Measurements from ENCODE around the gene CTXND1. TPM values are rescaled to one million over a fixed set of nuclear protein-coding genes. Genes with fewer than 3 reads are reported as not detected.

CTXND1 gene
- total RNA-seq, 1 donor from 2014 or later: not detected

DNA sequence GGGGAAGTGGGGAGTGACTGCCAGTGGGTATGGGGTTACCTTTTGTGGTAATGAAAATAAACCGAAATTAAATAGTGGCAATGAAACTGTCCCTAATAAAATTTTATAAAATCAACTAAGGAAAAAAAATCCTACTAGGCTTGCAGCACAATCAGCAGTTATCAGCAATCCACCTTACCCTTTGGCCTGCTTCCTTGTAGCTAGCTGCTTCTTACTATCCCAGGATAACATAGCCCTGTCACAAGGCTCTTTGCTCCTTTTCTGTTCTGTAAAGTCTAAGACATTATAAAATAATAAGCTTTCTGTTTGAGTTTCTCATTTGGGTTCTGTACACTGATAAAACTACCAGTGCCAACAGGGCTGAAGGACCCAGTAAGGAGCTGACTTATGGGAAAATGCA is 23.0 kb upstream of the CTXND1 start:
- TF ChIP-seq CTCF (IDR thresholded peaks at IDR 0.05; ENCODE audit: insufficient read depth, low read length, severe bottlenecking): no peak
- FAIRE-seq (no peak), DNase-seq (ENCODE audit: low read depth) (no peak)

GRCh38 chr15:80274554-80274953 is 22.5 kb upstream of the CTXND1 start:
- no peak for DNase-seq (ENCODE audit: low read depth)
- Histone ChIP-seq H3K4me3 (ENCODE audit: low read depth, low read length) (no peak overlapping the region), H3K36me3 (ENCODE audit: control insufficient read depth, insufficient read depth, low read length) (no peaks in the 10 kb centered on the region), H3K27me3 (ENCODE audit: control insufficient read depth, insufficient read depth, low read length) (no peaks in the 10 kb centered on the region)
- no peak for TF ChIP-seq CTCF (IDR thresholded peaks at IDR 0.05; ENCODE audit: insufficient read depth, low read length, severe bottlenecking)
- FAIRE-seq: no peak

More for the DNA sequence above, 23.0 kb upstream of the CTXND1 start:
- H3K4me3 ChIP-seq (ENCODE audit: low read depth, low read length): no peak overlapping the region
- no peaks in the 10 kb centered on the region for H3K36me3 ChIP-seq (ENCODE audit: control insufficient read depth, insufficient read depth, low read length)
- no peaks in the 10 kb centered on the region for H3K27me3 ChIP-seq (ENCODE audit: control insufficient read depth, insufficient read depth, low read length)

- Histone ChIP-seq H3K36me3 (ENCODE audit: control insufficient read depth, insufficient read depth, low read length) (no peaks in the 10 kb centered on the region), H3K27me3 (ENCODE audit: control insufficient read depth, insufficient read depth, low read length) (no peaks in the 10 kb centered on the region), H3K4me3 (ENCODE audit: low read depth, low read length) (no peak overlapping the region)
- no peak for DNase-seq (ENCODE audit: low read depth)
- no peak for FAIRE-seq
- TF ChIP-seq CTCF (IDR thresholded peaks at IDR 0.05; ENCODE audit: insufficient read depth, low read length, severe bottlenecking): no peak
Measured at GRCh38 chr15:80272987-80273386, 21.0 kb upstream of the CTXND1 start.

DNA sequence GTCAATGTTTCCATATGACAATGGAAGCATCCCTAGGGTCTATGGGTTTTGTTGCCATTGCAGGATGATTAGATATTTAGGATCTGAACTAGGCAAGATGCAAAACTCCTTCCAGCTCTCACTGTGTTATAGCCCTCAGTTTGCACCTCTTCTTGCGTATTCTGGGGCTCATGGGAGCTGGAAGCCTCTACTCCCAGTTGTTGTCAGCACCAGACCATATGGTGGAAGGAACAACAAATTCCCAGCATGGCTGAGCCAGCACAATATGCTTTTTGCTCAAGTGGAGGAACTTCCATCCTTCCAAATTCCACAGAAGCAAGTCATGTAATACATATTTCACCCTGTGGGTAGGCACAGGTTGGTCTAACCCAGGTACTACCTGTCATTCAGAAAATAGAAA is 18.5 kb upstream of the CTXND1 start:
- no peak for TF ChIP-seq CTCF (IDR thresholded peaks at IDR 0.05; ENCODE audit: insufficient read depth, low read length, severe bottlenecking)
- DNase-seq (ENCODE audit: low read depth) (no peak), FAIRE-seq (no peak)
- Histone ChIP-seq H3K36me3 (ENCODE audit: control insufficient read depth, insufficient read depth, low read length) (no peaks in the 10 kb centered on the region), H3K27me3 (ENCODE audit: control insufficient read depth, insufficient read depth, low read length) (no peaks in the 10 kb centered on the region), H3K4me3 (ENCODE audit: low read depth, low read length) (no peak overlapping the region)

DNA sequence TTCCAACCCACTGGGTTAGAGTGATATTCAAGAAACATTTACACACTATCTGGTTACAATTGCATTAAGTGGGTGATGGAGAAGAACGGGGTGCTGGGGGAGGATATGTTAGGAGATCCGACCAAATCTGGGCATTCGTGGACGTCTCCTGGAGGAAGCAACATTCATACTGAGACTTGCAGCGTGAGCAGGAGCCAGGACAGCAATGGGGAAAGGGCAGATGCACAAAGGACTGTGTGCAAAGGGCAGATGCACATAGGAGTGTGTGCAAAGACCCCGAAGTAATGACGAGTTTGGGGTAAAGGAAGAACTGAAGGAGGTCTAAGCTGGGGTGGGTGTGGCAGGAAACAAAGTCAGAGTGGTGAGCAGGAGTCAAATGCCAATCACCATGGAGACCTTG is 16.1 kb upstream of the CTXND1 start:
- peak; percentile 50 for FAIRE-seq
- no peak for DNase-seq (ENCODE audit: low read depth)
- Histone ChIP-seq H3K36me3 (ENCODE audit: control insufficient read depth, insufficient read depth, low read length) (no peaks in the 10 kb centered on the region), H3K27me3 (ENCODE audit: control insufficient read depth, insufficient read depth, low read length) (no peaks in the 10 kb centered on the region), H3K4me3 (ENCODE audit: low read depth, low read length) (no peak overlapping the region)
- TF ChIP-seq CTCF (IDR thresholded peaks at IDR 0.05; ENCODE audit: insufficient read depth, low read length, severe bottlenecking): no peak

DNA sequence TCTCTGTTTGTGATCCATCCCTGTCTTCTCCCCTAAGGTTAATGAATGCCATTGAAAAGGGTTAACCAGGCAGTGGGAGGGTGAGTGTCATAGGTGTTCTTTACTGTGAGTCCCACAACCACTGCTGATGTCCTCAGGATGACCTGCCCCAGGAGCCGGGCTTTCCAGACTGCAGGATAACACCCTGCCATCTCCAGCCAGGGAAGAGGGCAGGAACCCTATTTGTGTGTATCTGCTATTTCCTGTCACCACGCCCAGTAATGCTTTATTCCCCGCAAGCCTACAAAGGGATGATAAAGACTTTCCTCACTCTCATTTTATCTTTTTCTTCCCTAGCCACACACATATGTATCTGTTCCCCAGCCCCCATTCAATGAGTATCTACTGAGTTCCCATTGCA is 15.6 kb upstream of the CTXND1 start:
- FAIRE-seq (no peak), DNase-seq (ENCODE audit: low read depth) (no peak)
- Histone ChIP-seq H3K36me3 (ENCODE audit: control insufficient read depth, insufficient read depth, low read length) (no peaks in the 10 kb centered on the region), H3K27me3 (ENCODE audit: control insufficient read depth, insufficient read depth, low read length) (no peaks in the 10 kb centered on the region), H3K4me3 (ENCODE audit: low read depth, low read length) (no peak overlapping the region)
- TF ChIP-seq CTCF (IDR thresholded peaks at IDR 0.05; ENCODE audit: insufficient read depth, low read length, severe bottlenecking): no peak

Measured in bronchial epithelial cell (primary cell).